ENCODE results near the gene GPC5.
"Not testable (repeated sequence)": the region's sequence is repeated elsewhere in the genome, so short reads cannot be mapped to it uniquely, and the experiment has no call there.

The GPC5 gene

GRCh38 chr13:92530364-92530763, 1131.9 kb downstream of the GPC5 start:
- no peaks in the 10 kb centered on the region for H4K20me1 ChIP-seq (ENCODE audit: insufficient read depth)
- H3K27ac ChIP-seq, result no peak overlapping the region
- no peaks in the 10 kb centered on the region for H3K79me2 ChIP-seq (ENCODE audit: insufficient read depth, low read depth)
- no peak overlapping the region for H2AFZ ChIP-seq (ENCODE audit: low read depth)
- TF ChIP-seq CTCF (conservative IDR thresholded peaks at IDR 0.05; ENCODE audit: low read depth, low read length), result no peak
- H3K4me3 ChIP-seq (IDR thresholded peaks at IDR 0.05; ENCODE audit: insufficient read depth, low read depth, low read length), result no peak overlapping the region
- H3K9ac ChIP-seq, result no peak overlapping the region
- H3K36me3 ChIP-seq (ENCODE audit: insufficient read depth), result no peaks in the 10 kb centered on the region
- no peaks in the 10 kb centered on the region for H3K27me3 ChIP-seq (ENCODE audit: insufficient read depth, low read depth)
- no peak overlapping the region for H3K4me2 ChIP-seq
- no peaks in the 10 kb centered on the region for H3K4me1 ChIP-seq (ENCODE audit: low read depth, poor library complexity, severe bottlenecking)

GRCh38 chr13:92535222-92536006, 1137.0 kb downstream of the GPC5 start:
- Histone ChIP-seq H3K79me2 (ENCODE audit: insufficient read depth, low read depth) (no peaks in the 10 kb centered on the region), H4K20me1 (ENCODE audit: insufficient read depth) (no peaks in the 10 kb centered on the region), H3K27ac (no peak overlapping the region), H3K4me1 (ENCODE audit: low read depth, poor library complexity, severe bottlenecking) (no peaks in the 10 kb centered on the region), H3K4me3 (IDR thresholded peaks at IDR 0.05; ENCODE audit: insufficient read depth, low read depth, low read length) (no peak overlapping the region), H3K36me3 (ENCODE audit: insufficient read depth) (no peaks in the 10 kb centered on the region), H3K9ac (no peak overlapping the region), H3K27me3 (ENCODE audit: insufficient read depth, low read depth) (no peaks in the 10 kb centered on the region), H2AFZ (ENCODE audit: low read depth) (no peak overlapping the region), H3K4me2 (no peak overlapping the region)
- no peak for TF ChIP-seq CTCF (conservative IDR thresholded peaks at IDR 0.05; ENCODE audit: low read depth, low read length)

- no peak for TF ChIP-seq CTCF (conservative IDR thresholded peaks at IDR 0.05; ENCODE audit: low read depth, low read length)
- no peak overlapping the region for H2AFZ ChIP-seq (ENCODE audit: low read depth)
- H3K27me3 ChIP-seq (ENCODE audit: insufficient read depth, low read depth), result no peaks in the 10 kb centered on the region
- H3K27ac ChIP-seq, result no peak overlapping the region
- no peak overlapping the region for H3K4me2 ChIP-seq
- no peak overlapping the region for H3K9ac ChIP-seq
- H3K4me3 ChIP-seq (IDR thresholded peaks at IDR 0.05; ENCODE audit: insufficient read depth, low read depth, low read length), result no peak overlapping the region
- H4K20me1 ChIP-seq (ENCODE audit: insufficient read depth), result no peaks in the 10 kb centered on the region
- H3K4me1 ChIP-seq (ENCODE audit: low read depth, poor library complexity, severe bottlenecking), result no peaks in the 10 kb centered on the region
- no peaks in the 10 kb centered on the region for H3K36me3 ChIP-seq (ENCODE audit: insufficient read depth)
- no peaks in the 10 kb centered on the region for H3K79me2 ChIP-seq (ENCODE audit: insufficient read depth, low read depth)
These were observed 1139.0 kb downstream of the GPC5 start for GRCh38 chr13:92537471-92537870.

- Histone ChIP-seq H4K20me1 (ENCODE audit: insufficient read depth) (no peaks in the 10 kb centered on the region), H3K4me1 (ENCODE audit: low read depth, poor library complexity, severe bottlenecking) (no peaks in the 10 kb centered on the region), H3K36me3 (ENCODE audit: insufficient read depth) (no peaks in the 10 kb centered on the region), H3K27ac (no peak overlapping the region), H3K4me2 (no peak overlapping the region), H3K9ac (no peak overlapping the region), H2AFZ (ENCODE audit: low read depth) (no peak overlapping the region), H3K27me3 (ENCODE audit: insufficient read depth, low read depth) (no peaks in the 10 kb centered on the region), H3K79me2 (ENCODE audit: insufficient read depth, low read depth) (no peaks in the 10 kb centered on the region), H3K4me3 (IDR thresholded peaks at IDR 0.05; ENCODE audit: insufficient read depth, low read depth, low read length) (no peak overlapping the region)
- no peak for TF ChIP-seq CTCF (conservative IDR thresholded peaks at IDR 0.05; ENCODE audit: low read depth, low read length)
These were observed 1139.7 kb downstream of the GPC5 start for GRCh38 chr13:92538164-92538563.

- not testable (repeated sequence) for H4K20me1 ChIP-seq (ENCODE audit: insufficient read depth)
These were observed 1140.7 kb downstream of the GPC5 start for GRCh38 chr13:92539148-92539547.

More at GRCh38 chr13:92539148-92539547, 1140.7 kb downstream of the GPC5 start:
- not testable (repeated sequence) for H3K9ac ChIP-seq; H3K27ac ChIP-seq; H2AFZ ChIP-seq (ENCODE audit: low read depth); H3K79me2 ChIP-seq (ENCODE audit: insufficient read depth, low read depth); H3K36me3 ChIP-seq (ENCODE audit: insufficient read depth); H3K27me3 ChIP-seq (ENCODE audit: insufficient read depth, low read depth); H3K4me1 ChIP-seq (ENCODE audit: low read depth, poor library complexity, severe bottlenecking); H3K4me2 ChIP-seq; H3K4me3 ChIP-seq (IDR thresholded peaks at IDR 0.05; ENCODE audit: insufficient read depth, low read depth, low read length)
